ENCODE results near the gene PPP2R1B. TPM values are rescaled to one million over a fixed set of nuclear protein-coding genes. Genes with fewer than 3 reads are reported as not detected.

The PPP2R1B gene
- total RNA-seq, 3 donors from 2014 or later (not counting 1 experiment from before 2014, with no cell fraction given) = 32.6 to 41.4 (median 40.8) TPM

GRCh38 chr11:111748035-111748804 lies 18.0 kb downstream of the PPP2R1B start:
- Histone ChIP-seq H3K27me3 (ENCODE audit: control insufficient read depth, insufficient read depth, low read length) (no peaks in the 10 kb centered on the region), H3K9me3 (ENCODE audit: control insufficient read depth, insufficient read depth, low read length) (no peaks in the 10 kb centered on the region), H3K4me3 (ENCODE audit: low read length) (no peak overlapping the region), H3K36me3 (ENCODE audit: control insufficient read depth, insufficient read depth, low read length) (peaks cover 70% of the 10 kb centered on the region), H3K4me1 (ENCODE audit: control insufficient read depth, insufficient read depth, low read length) (no peaks in the 10 kb centered on the region), H3K27ac (ENCODE audit: low read length) (no peak overlapping the region)
- Mint-ChIP-seq H3K9me3 (no peaks in the 10 kb centered on the region), H3K27me3 (ENCODE audit: low read depth in 2 of 2) (no peaks in the 10 kb centered on the region), H3K27ac (no peak overlapping the region), H3K4me3 (no peak overlapping the region), H3K4me1 (peaks cover 0 to 8% of the 10 kb centered on the region in 2 donors), H3K36me3 (peaks cover 19% of the 10 kb centered on the region)
- ATAC-seq = no peak
- DNase-seq = no peak
- WGBS (ENCODE audit: insufficient coverage) = 92% methylated on average over 7 of the region's 7 CpGs
- TF ChIP-seq CTCF (IDR thresholded peaks at IDR 0.05) = no peak
- intact Hi-C loops (cut with micrococcal nuclease) = no loop called here

- Histone ChIP-seq H3K4me1 (ENCODE audit: control insufficient read depth, insufficient read depth, low read length) (no peaks in the 10 kb centered on the region), H3K27ac (ENCODE audit: low read length) (no peak overlapping the region), H3K4me3 (ENCODE audit: low read length) (no peak overlapping the region), H3K27me3 (ENCODE audit: control insufficient read depth, insufficient read depth, low read length) (no peaks in the 10 kb centered on the region), H3K9me3 (ENCODE audit: control insufficient read depth, insufficient read depth, low read length) (no peaks in the 10 kb centered on the region), H3K36me3 (ENCODE audit: control insufficient read depth, insufficient read depth, low read length) (peaks cover 71% of the 10 kb centered on the region)
- Mint-ChIP-seq H3K9me3 (no peaks in the 10 kb centered on the region), H3K27ac (no peak overlapping the region), H3K36me3 (peaks cover 28% of the 10 kb centered on the region), H3K4me3 (no peak overlapping the region), H3K27me3 (ENCODE audit: low read depth in 2 of 2) (no peaks in the 10 kb centered on the region), H3K4me1 (peaks cover 0 to 8% of the 10 kb centered on the region in 2 donors)
- DNase-seq (no peak), ATAC-seq (no peak)
- intact Hi-C loops (cut with micrococcal nuclease) = no loop called here
- TF ChIP-seq CTCF (IDR thresholded peaks at IDR 0.05) = no peak
- WGBS (ENCODE audit: insufficient coverage) = 97% methylated on average over 6 of the region's 6 CpGs
Measured at GRCh38 chr11:111745719-111746504, 20.3 kb downstream of the PPP2R1B start.

GRCh38 chr11:111743700-111744099 lies 22.5 kb downstream of the PPP2R1B start:
- no peak for ATAC-seq
- no peaks in the 10 kb centered on the region for H3K27me3 Mint-ChIP-seq (ENCODE audit: low read depth in 2 of 2)
- Histone ChIP-seq H3K36me3 (ENCODE audit: control insufficient read depth, insufficient read depth, low read length) (peaks cover 61% of the 10 kb centered on the region), H3K27me3 (ENCODE audit: control insufficient read depth, insufficient read depth, low read length) (no peaks in the 10 kb centered on the region), H3K27ac (ENCODE audit: low read length) (no peak overlapping the region), H3K9me3 (ENCODE audit: control insufficient read depth, insufficient read depth, low read length) (no peaks in the 10 kb centered on the region), H3K4me1 (ENCODE audit: control insufficient read depth, insufficient read depth, low read length) (no peaks in the 10 kb centered on the region), H3K4me3 (ENCODE audit: low read length) (no peak overlapping the region)
- H3K9me3 Mint-ChIP-seq = no peaks in the 10 kb centered on the region
- peaks cover 0 to 8% of the 10 kb centered on the region in 2 donors for H3K4me1 Mint-ChIP-seq
- DNase-seq = no peak
- intact Hi-C loops (cut with micrococcal nuclease) = no loop called here
- peaks cover 33% of the 10 kb centered on the region for H3K36me3 Mint-ChIP-seq
- 98% methylated on average over 2 of the region's 2 CpGs for WGBS (ENCODE audit: insufficient coverage)
- no peak overlapping the region for H3K27ac Mint-ChIP-seq
- TF ChIP-seq CTCF (IDR thresholded peaks at IDR 0.05) = no peak
- H3K4me3 Mint-ChIP-seq = no peak overlapping the region

Measured in natural killer cell (primary cell).